Ovary (tissue), 1 donor: ENCODE measurements around the gene DPH6.

Experiments
- EP300 ChIP-seq: sonication (generic); formaldehyde crosslinking; IDR thresholded peaks from one replicate; pipeline ENCODE4 v1.6.1; 2017; ENCODE audit warnings: antibody characterized with exemption
- POLR2A ChIP-seq: fragments of 450-650 bp; IDR thresholded peaks from one replicate; pipeline ENCODE4 v1.6.1; 2017; ENCODE audit warnings: antibody characterized with exemption, mild to moderate bottlenecking, moderate library complexity

GRCh38 chr15:35358824-35359223, 187.1 kb downstream of the DPH6 start:
- no peak for TF ChIP-seq POLR2A
- TF ChIP-seq EP300, result no peak
